ENCODE data around the gene FILIP1L.

FILIP1L gene

DNA sequence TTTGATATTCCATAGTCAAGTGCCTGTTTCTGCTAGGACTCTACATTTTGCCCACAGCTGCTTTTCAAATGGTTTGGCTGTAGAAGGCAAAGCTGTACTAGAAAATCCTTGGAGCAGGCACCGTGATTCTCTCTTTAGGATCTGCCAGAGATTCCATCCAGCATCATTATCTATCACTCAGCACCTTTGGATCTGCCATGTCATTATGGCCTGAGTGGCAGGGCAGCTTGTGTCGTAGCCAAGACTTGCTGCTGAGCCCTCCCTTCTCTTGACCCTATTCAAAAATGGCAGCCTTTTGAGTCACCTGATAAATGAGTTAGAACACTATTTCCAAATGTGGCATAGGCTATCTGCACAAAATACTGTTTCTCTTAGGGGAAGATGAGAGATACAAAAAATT, 304.7 kb downstream of the FILIP1L start:
- DNase-seq (ENCODE audit: low read depth), result no peak
- no peak overlapping the region for H3K4me3 ChIP-seq (ENCODE audit: low read depth, low read length)

DNA sequence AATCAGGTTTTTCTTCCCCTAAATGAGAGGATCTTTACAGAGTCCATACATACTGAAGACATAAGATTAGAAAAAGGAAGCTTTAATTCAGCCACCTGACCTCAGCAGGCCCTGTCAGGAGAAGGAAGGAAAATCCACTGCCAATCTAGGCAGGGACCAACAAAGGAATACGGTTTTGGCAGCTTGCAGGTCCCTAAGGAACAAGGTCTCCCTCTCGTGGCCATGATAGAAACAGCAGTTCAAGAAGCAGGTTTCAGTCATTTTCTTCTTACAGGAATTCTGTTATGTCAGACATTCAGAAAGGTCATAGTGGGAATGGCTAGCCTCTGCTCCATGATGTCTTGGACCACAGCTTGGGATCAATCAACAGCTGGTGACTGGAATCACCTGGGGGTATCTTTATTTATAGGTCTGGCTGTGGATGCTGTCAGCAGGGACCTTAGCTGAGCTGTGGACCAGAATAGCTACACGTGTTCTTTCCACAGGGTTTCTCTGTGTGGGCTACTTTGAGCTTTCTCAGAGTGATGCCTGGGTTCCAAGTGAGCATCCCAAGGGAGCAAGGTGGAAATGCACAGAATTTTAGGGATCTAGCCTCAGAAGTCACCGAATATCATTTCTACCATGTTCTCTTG, 306.0 kb downstream of the FILIP1L start:
- DNase-seq (ENCODE audit: low read depth), result peak; percentile 52
- H3K4me3 ChIP-seq (ENCODE audit: low read depth, low read length), result no peak overlapping the region

- H3K4me3 ChIP-seq (ENCODE audit: low read depth, low read length), result no peak overlapping the region
- DNase-seq (ENCODE audit: low read depth), result no peak
These were observed 309.1 kb downstream of the FILIP1L start for GRCh38 chr3:99805160-99805559.

GRCh38 chr3:99803297-99803696, 311.0 kb downstream of the FILIP1L start:
- H3K4me3 ChIP-seq (ENCODE audit: low read depth, low read length), result no peak overlapping the region
- no peak for DNase-seq (ENCODE audit: low read depth)

DNA sequence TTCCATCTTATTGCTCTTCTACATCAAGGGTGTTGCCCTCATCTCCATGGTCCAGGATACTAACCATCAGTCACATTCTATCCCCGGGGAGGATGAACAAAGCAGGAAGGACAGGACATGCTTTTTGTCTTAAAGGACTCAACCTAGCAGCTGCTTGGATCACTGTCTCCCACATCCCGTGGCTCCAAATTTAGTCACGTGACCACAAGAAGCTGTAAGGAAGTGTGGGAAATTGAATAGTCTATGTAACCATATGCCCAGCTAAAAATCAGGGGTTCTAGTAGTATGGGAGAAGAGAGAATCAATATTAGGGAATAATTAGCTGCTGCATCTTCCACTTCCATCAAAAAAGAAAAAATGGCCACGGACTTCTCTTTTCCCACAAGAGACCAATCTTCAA, 314.9 kb downstream of the FILIP1L start:
- no peak for DNase-seq (ENCODE audit: low read depth)
- no peak overlapping the region for H3K4me3 ChIP-seq (ENCODE audit: low read depth, low read length)

DNA sequence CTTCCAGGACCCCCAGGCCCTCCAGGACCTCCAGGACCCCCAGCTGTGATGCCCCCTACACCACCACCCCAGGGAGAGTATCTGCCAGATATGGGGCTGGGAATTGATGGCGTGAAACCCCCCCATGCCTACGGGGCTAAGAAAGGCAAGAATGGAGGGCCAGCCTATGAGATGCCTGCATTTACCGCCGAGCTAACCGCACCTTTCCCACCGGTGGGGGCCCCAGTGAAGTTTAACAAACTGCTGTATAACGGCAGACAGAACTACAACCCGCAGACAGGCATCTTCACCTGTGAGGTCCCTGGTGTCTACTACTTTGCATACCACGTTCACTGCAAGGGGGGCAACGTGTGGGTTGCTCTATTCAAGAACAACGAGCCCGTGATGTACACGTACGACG, 318.7 kb downstream of the FILIP1L start:
- H3K4me3 ChIP-seq (ENCODE audit: low read depth, low read length), result no peak overlapping the region
- DNase-seq (ENCODE audit: low read depth), result no peak

DNA sequence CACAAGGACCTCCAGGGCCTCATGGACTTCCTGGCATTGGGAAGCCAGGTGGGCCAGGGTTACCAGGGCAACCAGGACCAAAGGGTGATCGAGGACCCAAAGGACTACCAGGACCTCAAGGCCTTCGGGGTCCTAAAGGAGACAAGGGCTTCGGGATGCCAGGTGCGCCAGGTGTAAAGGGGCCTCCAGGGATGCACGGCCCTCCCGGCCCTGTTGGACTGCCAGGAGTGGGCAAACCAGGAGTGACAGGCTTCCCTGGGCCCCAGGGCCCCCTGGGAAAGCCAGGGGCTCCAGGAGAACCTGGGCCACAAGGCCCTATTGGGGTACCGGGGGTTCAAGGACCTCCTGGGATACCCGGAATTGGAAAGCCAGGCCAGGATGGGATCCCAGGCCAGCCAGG, 319.8 kb downstream of the FILIP1L start:
- no peak for DNase-seq (ENCODE audit: low read depth)

DNA sequence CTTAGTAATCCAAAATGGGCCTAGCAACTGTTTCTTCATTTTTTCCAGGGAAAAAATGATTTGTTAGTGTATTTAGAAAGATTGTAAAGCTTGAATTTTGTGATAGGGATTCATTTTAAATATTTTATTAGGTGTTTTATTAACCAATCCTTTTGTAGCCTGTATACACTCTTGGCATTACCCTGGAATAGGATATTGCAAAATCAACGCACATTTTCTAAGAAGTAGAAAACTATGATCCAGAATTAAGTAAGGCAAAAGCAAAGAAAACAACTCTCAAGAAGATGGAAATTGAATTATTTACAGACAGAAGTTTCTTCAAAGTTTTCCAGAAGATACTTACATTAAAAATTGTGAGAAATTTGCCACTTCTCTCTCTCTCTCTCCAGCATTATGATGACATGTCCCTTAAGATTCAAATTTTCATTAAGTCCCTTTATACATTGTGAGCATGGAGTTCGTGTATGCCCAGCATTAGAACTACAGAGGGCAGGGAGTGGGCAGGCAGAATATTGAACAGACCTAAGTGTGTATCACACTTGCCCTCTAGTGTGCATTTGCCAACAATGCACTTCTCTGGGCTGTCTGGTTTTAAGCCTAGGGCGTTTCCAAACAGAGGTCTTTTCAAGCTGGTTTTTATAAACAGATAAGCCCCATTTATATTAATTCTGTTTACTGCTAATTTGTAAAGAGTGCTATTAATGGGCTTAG, 325.1 kb downstream of the FILIP1L start:
- no peak for DNase-seq (ENCODE audit: low read depth)
- no peak overlapping the region for H3K4me3 ChIP-seq (ENCODE audit: low read depth, low read length)

More for the DNA sequence above, 319.8 kb downstream of the FILIP1L start:
- H3K4me3 ChIP-seq (ENCODE audit: low read depth, low read length), result no peak overlapping the region
